CD4-positive, CD25-positive, alpha-beta regulatory T cell (primary cell): Measurements from ENCODE around the gene CC2D2A. TPM values are rescaled to one million over a fixed set of nuclear protein-coding genes. Genes with fewer than 3 reads are reported as not detected.

Source experiments
- ATAC-seq, 2 donors: fragments of 150-1000 bp; cut with Tn5 transposase; one replicate each; pipeline ENCODE4 v1.10.0; 2021; ENCODE audit warnings: low read depth in 2 of 2, moderate number of reproducible peaks in 2 of 2, moderate library complexity in 1 of 2
- DNase-seq, 3 donors: peaks; one replicate each; pipeline versions ENCODE4 v3.0.0 to v3.0.0-alpha.2; 2012 to 2022; ENCODE audit warnings: mixed read lengths in 1 of 3
- H3K27ac ChIP-seq: one replicate; pipeline ENCODE4 v1.7.0; 2013; ENCODE audit warnings: mild to moderate bottlenecking, low read length; ENCODE audit not compliant: insufficient read depth, poor library complexity, severe bottlenecking
- H3K27me3 ChIP-seq: one replicate; pipeline ENCODE4 v1.7.0; 2013; ENCODE audit warnings: low read length; ENCODE audit not compliant: control insufficient read depth, insufficient read depth
- H3K36me3 ChIP-seq: one replicate; pipeline ENCODE4 v1.7.0; 2013; ENCODE audit warnings: mild to moderate bottlenecking, low read length, moderate library complexity; ENCODE audit not compliant: control insufficient read depth, insufficient read depth
- H3K4me1 ChIP-seq: 2 replicates; pipeline ENCODE4 v1.7.0; 2013; ENCODE audit warnings: mild to moderate bottlenecking, low read length; ENCODE audit not compliant: insufficient read depth, control insufficient read depth, poor library complexity, severe bottlenecking
- H3K4me3 ChIP-seq: one replicate; pipeline ENCODE4 v1.7.0; 2013; ENCODE audit warnings: low read depth, mild to moderate bottlenecking, low read length, moderate library complexity
- H3K9me3 ChIP-seq, 2 experiments: 1 replicate in 1 of 2; 2 replicates in 1 of 2; pipeline ENCODE4 v1.7.0; 2013; ENCODE audit warnings: low read length in 2 of 2, mild to moderate bottlenecking in 1 of 2, moderate library complexity in 1 of 2; ENCODE audit not compliant: control insufficient read depth in 2 of 2
- H3K27ac Mint-ChIP-seq, 3 donors: one replicate each; pipeline ENCODE4 v1.8.0; 2020 to 2022; ENCODE audit warnings: mild to moderate bottlenecking in 3 of 3, mixed read lengths in 3 of 3, moderate library complexity in 2 of 3
- H3K27me3 Mint-ChIP-seq: one replicate; pipeline ENCODE4 v1.8.0; 2022; ENCODE audit warnings: mild to moderate bottlenecking, mixed read lengths
- H3K36me3 Mint-ChIP-seq: one replicate; pipeline ENCODE4 v1.8.0; 2020; ENCODE audit warnings: mixed read lengths
- H3K4me1 Mint-ChIP-seq, 4 donors: one replicate each; pipeline ENCODE4 v1.8.0; 2020 to 2022; ENCODE audit warnings: mixed read lengths in 4 of 4, mild to moderate bottlenecking in 1 of 4
- H3K4me3 Mint-ChIP-seq, 4 donors: one replicate each; pipeline ENCODE4 v1.8.0; 2020 to 2022; ENCODE audit warnings: mild to moderate bottlenecking in 4 of 4, mixed read lengths in 4 of 4, moderate library complexity in 3 of 4
- H3K9me3 Mint-ChIP-seq, 7 donors: one replicate each; pipeline ENCODE4 v1.8.0; 2020 to 2022; ENCODE audit warnings: mixed read lengths in 7 of 7, mild to moderate bottlenecking in 3 of 7, moderate library complexity in 2 of 7
- polyA plus RNA-seq, 4 donors: library from polyadenylated mRNA; unstranded; fragments of 300-500 nt; fragmentation: Illumina TruSeq; gene quantifications; one replicate each; pipeline ENCODE4 v1.2.3, GENCODE V29; 2021
- total RNA-seq: library from RNA; stranded (reverse); gene quantifications from one replicate; pipeline ENCODE4 v1.2.3, GENCODE V29; 2022

The CC2D2A gene
- total RNA-seq (not detected), polyA plus RNA-seq (under 1 TPM; 0.09 to 0.64 (median 0.50) TPM)

DNA sequence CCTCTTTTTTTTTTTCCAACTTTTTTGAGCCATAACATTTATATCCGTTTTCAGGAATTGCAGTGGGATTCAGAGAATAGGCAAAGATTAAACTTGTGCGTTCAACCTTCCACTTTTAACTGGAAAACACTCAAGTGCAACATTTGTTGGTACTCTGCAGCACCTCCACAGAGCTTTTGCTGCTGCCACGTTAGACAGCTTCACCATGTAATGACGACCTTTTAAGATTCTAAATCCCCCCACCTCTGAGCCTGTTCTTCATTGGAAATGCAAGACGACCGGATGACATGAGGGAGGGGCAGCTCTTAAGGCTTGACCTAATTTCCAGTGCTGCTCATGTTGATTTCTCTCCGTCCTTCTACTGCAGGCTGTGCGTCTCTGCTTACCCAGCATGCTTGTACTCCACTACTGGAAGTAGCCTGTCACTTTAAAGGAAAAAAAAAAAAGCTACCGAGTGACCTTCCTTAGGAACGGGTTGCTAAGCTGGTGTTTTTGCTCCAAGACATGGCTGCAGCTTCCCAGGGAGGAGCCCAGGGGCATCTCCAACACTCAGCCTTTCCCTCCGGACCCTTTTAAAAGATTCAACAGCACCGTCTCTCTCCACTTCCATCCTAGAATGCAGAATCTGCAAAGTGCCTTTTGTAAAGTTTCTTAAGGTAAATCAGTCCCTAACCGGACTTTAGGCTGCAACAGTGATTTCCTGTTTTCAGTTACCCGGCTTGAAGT is at the start of gene CC2D2A:
Gene CC2D2A (plus strand): TSS at position 481 of the 726 bp plus-strand sequence. CDS start 6,051 bp downstream, outside the sequence.
- Histone ChIP-seq H3K9me3 (no peaks in the 10 kb centered on the region), H3K27ac (no peak within 1 kb of the TSS), H3K27me3 (no peaks in the 10 kb centered on the region), H3K36me3 (no peaks in the 10 kb centered on the region), H3K4me1 (peaks cover 13% of the 10 kb centered on the region), H3K4me3 (peak within 1 kb of the TSS; percentile 58)
- H3K27me3 Mint-ChIP-seq = peaks cover 6% of the 10 kb centered on the region
- H3K4me3 Mint-ChIP-seq = peak within 1 kb of the TSS in 3 of 4 donors; percentile 64 to 77 (median 64)
- peak within 1 kb of the TSS in 1 of 3 donors; percentile 20 for H3K27ac Mint-ChIP-seq
- peaks cover 4 to 20% (median 4%) of the 10 kb centered on the region in 4 donors for H3K4me1 Mint-ChIP-seq
- no peaks in the 10 kb centered on the region for H3K9me3 Mint-ChIP-seq
- H3K36me3 Mint-ChIP-seq = no peaks in the 10 kb centered on the region
- DNase-seq = peak in 1 of 3 donors; percentile 49
- peak in 1 of 2 donors; percentile 42 for ATAC-seq

DNA sequence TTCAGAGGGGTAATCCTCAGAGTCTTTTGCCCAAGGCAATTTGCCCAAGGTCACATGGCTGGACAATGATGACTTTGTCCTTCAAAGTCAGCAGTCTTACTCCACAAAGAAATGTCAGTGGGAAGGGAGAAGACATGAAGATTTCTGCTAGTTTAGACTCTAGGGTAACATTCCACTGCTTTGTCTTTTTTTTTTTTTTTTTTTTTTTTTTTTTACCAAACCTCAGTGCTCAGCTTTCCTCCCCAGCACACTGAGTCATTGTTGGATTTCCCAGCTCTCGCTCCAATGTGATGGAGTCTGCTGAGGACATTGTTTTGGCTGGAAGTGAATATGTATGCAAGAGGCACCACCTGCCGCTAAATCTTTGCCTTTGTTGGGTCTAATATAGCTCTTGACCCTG is 49.0 kb upstream of the CC2D2A start:
- H3K36me3 ChIP-seq = no peaks in the 10 kb centered on the region
- H3K4me3 Mint-ChIP-seq = no peak overlapping the region
- DNase-seq (no peak), ATAC-seq (no peak)
- H3K36me3 Mint-ChIP-seq = peaks cover 6% of the 10 kb centered on the region
- H3K27me3 Mint-ChIP-seq = peaks cover 8% of the 10 kb centered on the region
- H3K4me1 ChIP-seq = no peaks in the 10 kb centered on the region
- no peaks in the 10 kb centered on the region for H3K27me3 ChIP-seq
- H3K9me3 Mint-ChIP-seq = peaks cover 0 to 3% (median 0%) of the 10 kb centered on the region in 7 donors
- H3K4me3 ChIP-seq = no peak overlapping the region
- H3K27ac ChIP-seq = no peak overlapping the region
- no peaks in the 10 kb centered on the region for H3K4me1 Mint-ChIP-seq
- no peak overlapping the region for H3K27ac Mint-ChIP-seq
- H3K9me3 ChIP-seq = no peaks in the 10 kb centered on the region

DNA sequence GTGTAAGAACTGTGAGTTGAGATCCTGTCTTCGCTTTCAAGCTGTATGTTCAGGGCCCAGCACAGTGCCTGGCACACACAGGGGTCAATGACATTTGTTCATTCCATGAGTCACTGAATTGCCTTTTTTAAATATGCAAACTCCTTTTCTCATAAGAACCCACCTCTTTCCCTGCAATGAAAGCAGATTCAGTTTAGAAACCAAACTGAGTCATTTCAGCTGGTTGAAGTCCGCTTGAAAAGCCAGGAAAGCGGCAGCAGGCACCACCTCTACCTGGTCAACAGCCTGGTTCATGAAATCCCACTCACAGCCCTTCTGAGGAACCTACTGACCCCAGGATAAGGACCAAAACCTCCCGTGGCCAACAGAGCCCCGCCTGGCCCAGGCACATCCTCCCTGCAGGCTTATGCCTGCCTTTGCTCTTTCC is 46.4 kb upstream of the CC2D2A start:
- H3K4me1 ChIP-seq = no peaks in the 10 kb centered on the region
- Mint-ChIP-seq H3K4me3 (no peak overlapping the region), H3K4me1 (no peaks in the 10 kb centered on the region), H3K36me3 (peaks cover 2% of the 10 kb centered on the region), H3K9me3 (peaks cover 0 to 2% (median 0%) of the 10 kb centered on the region in 7 donors), H3K27ac (no peak overlapping the region), H3K27me3 (peaks cover 8% of the 10 kb centered on the region)
- H3K36me3 ChIP-seq = no peaks in the 10 kb centered on the region
- no peaks in the 10 kb centered on the region for H3K9me3 ChIP-seq
- no peak overlapping the region for H3K4me3 ChIP-seq
- ATAC-seq (no peak), DNase-seq (no peak)
- no peaks in the 10 kb centered on the region for H3K27me3 ChIP-seq
- no peak overlapping the region for H3K27ac ChIP-seq

DNA sequence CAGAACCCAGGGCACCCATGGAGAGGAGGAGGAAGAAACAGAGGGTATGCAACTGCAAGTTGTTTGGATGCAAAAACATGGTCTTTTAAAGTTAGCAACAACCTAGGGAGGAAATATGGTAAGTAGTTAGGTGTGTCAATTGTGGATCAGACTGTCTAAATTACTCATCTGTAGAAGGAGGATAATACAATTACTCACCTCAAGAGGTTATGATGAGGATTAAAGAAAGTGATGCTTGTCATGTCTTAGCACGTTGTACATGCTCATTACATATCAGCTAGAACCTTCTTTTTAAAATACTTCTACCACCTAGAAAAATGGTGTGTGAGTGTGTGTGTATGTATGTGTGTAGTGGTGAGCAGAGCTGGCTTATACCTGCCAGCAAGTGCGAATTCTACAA is 44.2 kb upstream of the CC2D2A start:
- Histone ChIP-seq H3K4me1 (no peaks in the 10 kb centered on the region), H3K4me3 (no peak overlapping the region), H3K9me3 (no peaks in the 10 kb centered on the region), H3K27me3 (no peaks in the 10 kb centered on the region), H3K27ac (no peak overlapping the region), H3K36me3 (no peaks in the 10 kb centered on the region)
- Mint-ChIP-seq H3K36me3 (no peaks in the 10 kb centered on the region), H3K4me3 (no peak overlapping the region), H3K27me3 (peaks cover 8% of the 10 kb centered on the region), H3K9me3 (peaks cover 0 to 2% (median 0%) of the 10 kb centered on the region in 7 donors), H3K4me1 (no peaks in the 10 kb centered on the region), H3K27ac (no peak overlapping the region)
- DNase-seq = no peak
- ATAC-seq = no peak

DNA sequence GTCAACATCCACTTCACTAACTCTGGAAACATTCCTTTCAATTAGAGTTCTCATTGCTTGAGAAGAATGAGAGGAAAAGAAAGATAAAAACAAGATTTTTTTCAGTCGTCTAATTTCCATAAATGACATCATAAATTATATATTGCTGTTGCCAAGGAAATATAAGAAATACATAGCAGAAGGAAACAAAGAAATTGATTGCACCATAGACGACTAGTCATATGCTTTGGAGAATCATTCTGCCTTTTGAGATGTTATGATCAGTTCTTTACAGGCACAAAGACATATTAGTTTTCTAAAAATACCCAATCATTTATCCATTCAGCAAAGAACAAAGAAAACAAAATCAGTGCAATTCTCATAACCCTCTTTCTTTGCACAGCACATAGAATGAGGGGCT is 42.5 kb upstream of the CC2D2A start:
- no peak for DNase-seq
- Mint-ChIP-seq H3K27me3 (peaks cover 8% of the 10 kb centered on the region), H3K36me3 (no peaks in the 10 kb centered on the region), H3K4me3 (no peak overlapping the region), H3K4me1 (no peaks in the 10 kb centered on the region), H3K9me3 (peaks cover 0 to 2% (median 0%) of the 10 kb centered on the region in 7 donors), H3K27ac (no peak overlapping the region)
- Histone ChIP-seq H3K27ac (no peak overlapping the region), H3K4me1 (no peaks in the 10 kb centered on the region), H3K9me3 (no peaks in the 10 kb centered on the region), H3K36me3 (no peaks in the 10 kb centered on the region), H3K27me3 (no peaks in the 10 kb centered on the region), H3K4me3 (no peak overlapping the region)
- no peak for ATAC-seq

DNA sequence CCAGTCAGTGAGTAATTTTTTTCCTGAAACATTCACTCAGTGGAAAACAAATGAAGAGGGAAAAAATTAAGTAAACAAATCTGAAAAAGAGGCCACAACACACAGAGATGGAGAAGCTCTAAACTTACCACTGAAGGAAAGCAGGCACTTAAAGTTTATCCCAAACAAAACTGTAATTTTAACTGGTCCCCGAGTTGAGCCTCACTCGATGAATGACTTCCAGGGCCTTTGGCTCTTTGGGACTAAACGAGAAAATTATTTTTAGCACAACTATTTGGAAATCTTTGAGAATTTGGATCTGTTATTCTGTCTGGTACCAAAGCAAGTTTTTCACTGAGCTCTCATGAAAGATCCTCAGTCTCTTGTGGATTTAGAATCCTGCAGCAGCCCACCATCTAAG is 42.0 kb upstream of the CC2D2A start, which contains the start of gene C1QTNF7:
Gene C1QTNF7 (plus strand): TSS at position 333 of the 400 bp plus-strand sequence. CDS start 7,711 bp downstream, outside the sequence.
- peaks cover 8% of the 10 kb centered on the region for H3K27me3 Mint-ChIP-seq
- no peak within 1 kb of the TSS for H3K27ac ChIP-seq
- peaks cover 0 to 2% (median 0%) of the 10 kb centered on the region in 7 donors for H3K9me3 Mint-ChIP-seq
- no peak within 1 kb of the TSS for H3K27ac Mint-ChIP-seq
- H3K4me1 Mint-ChIP-seq = no peaks in the 10 kb centered on the region
- H3K4me3 ChIP-seq = no peak within 1 kb of the TSS
- no peak for ATAC-seq
- no peaks in the 10 kb centered on the region for H3K9me3 ChIP-seq
- no peaks in the 10 kb centered on the region for H3K27me3 ChIP-seq
- H3K36me3 ChIP-seq = no peaks in the 10 kb centered on the region
- no peak within 1 kb of the TSS for H3K4me3 Mint-ChIP-seq
- H3K4me1 ChIP-seq = no peaks in the 10 kb centered on the region
- no peak for DNase-seq
- H3K36me3 Mint-ChIP-seq = no peaks in the 10 kb centered on the region

DNA sequence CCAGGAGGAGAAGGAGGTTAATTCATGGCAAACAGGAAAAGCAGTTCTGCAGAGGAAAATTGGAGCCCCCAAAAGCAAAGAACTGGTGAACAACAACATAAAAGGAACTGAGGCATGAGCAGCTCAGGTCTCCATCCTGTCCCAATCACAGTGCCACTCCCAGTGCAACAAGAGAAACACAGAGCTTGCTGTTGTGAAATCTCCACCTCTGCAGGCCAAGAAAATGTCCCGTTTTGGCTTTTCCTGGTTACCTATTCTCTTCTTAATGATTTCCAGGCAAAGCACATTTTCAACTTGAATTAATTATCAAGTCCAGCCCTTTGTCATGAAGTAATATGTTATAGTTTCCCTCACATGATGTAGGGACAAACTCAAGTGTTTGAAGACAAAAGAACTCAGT is 41.1 kb upstream of the CC2D2A start:
- ATAC-seq = no peak
- no peaks in the 10 kb centered on the region for H3K9me3 ChIP-seq
- no peaks in the 10 kb centered on the region for H3K4me1 ChIP-seq
- no peak for DNase-seq
- Mint-ChIP-seq H3K27me3 (peaks cover 6% of the 10 kb centered on the region), H3K4me3 (no peak overlapping the region), H3K27ac (no peak overlapping the region), H3K9me3 (peaks cover 0 to 4% (median 0%) of the 10 kb centered on the region in 7 donors), H3K4me1 (no peaks in the 10 kb centered on the region), H3K36me3 (no peaks in the 10 kb centered on the region)
- H3K36me3 ChIP-seq = no peaks in the 10 kb centered on the region
- H3K4me3 ChIP-seq = no peak overlapping the region
- no peaks in the 10 kb centered on the region for H3K27me3 ChIP-seq
- no peak overlapping the region for H3K27ac ChIP-seq

DNA sequence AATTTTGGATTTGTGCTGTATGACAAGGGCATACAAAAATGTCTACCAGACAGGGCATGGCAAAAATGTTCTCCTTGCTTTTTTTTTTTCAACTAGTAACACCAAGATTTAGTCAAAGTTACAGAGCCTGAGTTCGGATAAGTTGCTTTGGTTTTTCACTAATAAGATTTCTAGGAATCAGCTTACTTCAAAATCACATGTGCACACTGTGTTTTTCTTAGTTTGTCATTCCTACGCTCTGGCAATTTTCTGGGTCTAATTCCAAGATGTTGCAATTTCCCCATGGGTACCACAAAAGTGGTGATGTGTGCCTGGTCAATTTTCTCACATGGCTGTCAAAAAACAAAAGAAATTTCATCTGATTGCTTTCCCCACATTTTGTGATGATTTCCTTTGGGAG is 35.6 kb upstream of the CC2D2A start:
- peaks cover 0 to 4% (median 0%) of the 10 kb centered on the region in 7 donors for H3K9me3 Mint-ChIP-seq

More for the DNA sequence above, 35.6 kb upstream of the CC2D2A start:
- no peaks in the 10 kb centered on the region for H3K4me1 ChIP-seq
- DNase-seq = no peak
- ATAC-seq = no peak
- Mint-ChIP-seq H3K4me3 (no peak overlapping the region), H3K27ac (no peak overlapping the region), H3K36me3 (no peaks in the 10 kb centered on the region), H3K4me1 (no peaks in the 10 kb centered on the region), H3K27me3 (peaks cover 17% of the 10 kb centered on the region)
- H3K27ac ChIP-seq = no peak overlapping the region
- H3K27me3 ChIP-seq = no peaks in the 10 kb centered on the region
- no peaks in the 10 kb centered on the region for H3K9me3 ChIP-seq
- no peak overlapping the region for H3K4me3 ChIP-seq
- H3K36me3 ChIP-seq = no peaks in the 10 kb centered on the region
